Measurements from ENCODE around the gene GCNT1. TPM values are rescaled to one million over a fixed set of nuclear protein-coding genes. Genes with fewer than 3 reads are reported as not detected.
A peak's percentile ranks its signal among the peaks of the same experiment; 100 is the strongest.

The GCNT1 gene
- total RNA-seq, 1 experiment from 2014 or later, result 18.9 TPM

GRCh38 chr9:76417394-76417793 is 41.6 kb upstream of the GCNT1 start:
- no peaks in the 10 kb centered on the region for H3K4me1 ChIP-seq

GRCh38 chr9:76419782-76420380 is 39.1 kb upstream of the GCNT1 start:
- Histone ChIP-seq H3K4me1 (no peaks in the 10 kb centered on the region), H3K36me3 (ENCODE audit: control insufficient read depth, insufficient read depth, low read length) (no peaks in the 10 kb centered on the region), H3K4me3 (ENCODE audit: low read depth, low read length) (no peak overlapping the region), H3K27me3 (replicated peaks; ENCODE audit: control insufficient read depth, insufficient read depth, low read length) (no peaks in the 10 kb centered on the region), H3K9me3 (no peaks in the 10 kb centered on the region)
- no peak for DNase-seq
- Mint-ChIP-seq H3K27ac (ENCODE audit: unreplicated experiment) (no peak overlapping the region), H3K36me3 (ENCODE audit: insufficient read depth, unreplicated experiment) (no peaks in the 10 kb centered on the region), H3K9me3 (ENCODE audit: unreplicated experiment) (no peaks in the 10 kb centered on the region), H3K27me3 (ENCODE audit: insufficient read depth, unreplicated experiment) (no peaks in the 10 kb centered on the region), H3K4me3 (ENCODE audit: unreplicated experiment) (no peak overlapping the region), H3K4me1 (ENCODE audit: low read depth, unreplicated experiment) (peaks cover 6% of the 10 kb centered on the region)
- POLR2A ChIA-PET, result no interaction called here
- no TSS peak for BruUV-seq (replicated peaks)
- no peak for TF ChIP-seq CTCF (IDR thresholded peaks at IDR 0.05; ENCODE audit: insufficient read depth in 1 of 2, low read depth in 1 of 2, low read length in 1 of 2, severe bottlenecking in 1 of 2, unreplicated experiment in 1 of 2)
- intact Hi-C loops (cut with micrococcal nuclease; ENCODE audit: unreplicated experiment), result no loop called here
- CTCF ChIA-PET, result interaction anchor here (0.6 kb wide), 1 partner anchor 96 kb away, joined by 3 read pairs; no protein-coding TSS in a partner anchor

More at GRCh38 chr9:76417394-76417793, 41.6 kb upstream of the GCNT1 start:
- Histone ChIP-seq H3K9me3 (no peaks in the 10 kb centered on the region), H3K4me3 (ENCODE audit: low read depth, low read length) (no peak overlapping the region), H3K36me3 (ENCODE audit: control insufficient read depth, insufficient read depth, low read length) (no peaks in the 10 kb centered on the region), H3K27me3 (replicated peaks; ENCODE audit: control insufficient read depth, insufficient read depth, low read length) (no peaks in the 10 kb centered on the region)
- Mint-ChIP-seq H3K36me3 (ENCODE audit: insufficient read depth, unreplicated experiment) (no peaks in the 10 kb centered on the region), H3K9me3 (ENCODE audit: unreplicated experiment) (no peaks in the 10 kb centered on the region), H3K4me1 (ENCODE audit: low read depth, unreplicated experiment) (peaks cover 5% of the 10 kb centered on the region), H3K4me3 (ENCODE audit: unreplicated experiment) (no peak overlapping the region), H3K27me3 (ENCODE audit: insufficient read depth, unreplicated experiment) (no peaks in the 10 kb centered on the region), H3K27ac (ENCODE audit: unreplicated experiment) (no peak overlapping the region)
- POLR2A ChIA-PET, result no interaction called here
- CTCF ChIA-PET, result no interaction called here
- DNase-seq, result no peak
- TF ChIP-seq CTCF (IDR thresholded peaks at IDR 0.05; ENCODE audit: insufficient read depth in 1 of 2, low read depth in 1 of 2, low read length in 1 of 2, severe bottlenecking in 1 of 2, unreplicated experiment in 1 of 2), result no peak
- BruUV-seq (replicated peaks), result no TSS peak
- intact Hi-C loops (cut with micrococcal nuclease; ENCODE audit: unreplicated experiment), result no loop called here

GRCh38 chr9:76423216-76424177 is 35.5 kb upstream of the GCNT1 start:
- POLR2A ChIA-PET, result no interaction called here
- CTCF ChIA-PET, result no interaction called here

More at GRCh38 chr9:76423216-76424177, 35.5 kb upstream of the GCNT1 start:
- H3K27me3 Mint-ChIP-seq (ENCODE audit: insufficient read depth, unreplicated experiment), result no peaks in the 10 kb centered on the region
- Histone ChIP-seq H3K36me3 (ENCODE audit: control insufficient read depth, insufficient read depth, low read length) (no peaks in the 10 kb centered on the region), H3K4me3 (ENCODE audit: low read depth, low read length) (no peak overlapping the region), H3K9me3 (no peaks in the 10 kb centered on the region), H3K4me1 (no peaks in the 10 kb centered on the region), H3K27me3 (replicated peaks; ENCODE audit: control insufficient read depth, insufficient read depth, low read length) (no peaks in the 10 kb centered on the region)
- peak in 1 of 2 experiments; percentile 7 for DNase-seq
- H3K4me3 Mint-ChIP-seq (ENCODE audit: unreplicated experiment), result no peak overlapping the region
- H3K27ac Mint-ChIP-seq (ENCODE audit: unreplicated experiment), result peak overlapping the region; percentile 59
- H3K9me3 Mint-ChIP-seq (ENCODE audit: unreplicated experiment), result no peaks in the 10 kb centered on the region
- no peaks in the 10 kb centered on the region for H3K36me3 Mint-ChIP-seq (ENCODE audit: insufficient read depth, unreplicated experiment)
- H3K4me1 Mint-ChIP-seq (ENCODE audit: low read depth, unreplicated experiment), result peaks cover 6% of the 10 kb centered on the region
- intact Hi-C loops (cut with micrococcal nuclease; ENCODE audit: unreplicated experiment), result no loop called here
- BruUV-seq (replicated peaks), result no TSS peak
- TF ChIP-seq CTCF (IDR thresholded peaks at IDR 0.05; ENCODE audit: insufficient read depth in 1 of 2, low read depth in 1 of 2, low read length in 1 of 2, severe bottlenecking in 1 of 2, unreplicated experiment in 1 of 2), result no peak
